HG03378 (cell line): ENCODE data around the gene CHN2.

ENCODE experiments used
- ATAC-seq: cut with Tn5 transposase; IDR thresholded peaks from one replicate; pipeline ENCODE4 v1.9.1; 2021; ENCODE audit warnings: mild to moderate bottlenecking, moderate library complexity; ENCODE audit not compliant: unreplicated experiment

CHN2 gene

DNA sequence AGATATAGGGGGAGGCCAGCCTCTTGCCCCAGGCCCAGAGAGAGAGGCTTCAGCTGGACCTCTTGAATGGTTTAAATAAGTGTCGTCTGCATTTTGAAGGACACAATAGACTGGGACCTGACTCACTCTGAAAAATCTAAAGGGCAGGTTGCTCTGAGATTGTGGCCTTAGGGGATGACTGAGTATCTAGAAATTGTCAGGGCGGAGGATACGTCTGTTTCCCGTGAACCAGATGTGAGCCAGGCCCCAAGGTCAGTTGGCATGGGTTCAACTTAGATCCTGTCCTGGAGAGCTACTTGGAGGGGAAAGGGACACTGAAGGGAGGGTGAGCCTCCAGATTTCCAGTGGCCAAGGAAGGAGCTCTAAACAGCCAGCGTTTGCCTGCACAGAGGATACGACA is 110.2 kb downstream of the CHN2 start:
- ATAC-seq = no peak

DNA sequence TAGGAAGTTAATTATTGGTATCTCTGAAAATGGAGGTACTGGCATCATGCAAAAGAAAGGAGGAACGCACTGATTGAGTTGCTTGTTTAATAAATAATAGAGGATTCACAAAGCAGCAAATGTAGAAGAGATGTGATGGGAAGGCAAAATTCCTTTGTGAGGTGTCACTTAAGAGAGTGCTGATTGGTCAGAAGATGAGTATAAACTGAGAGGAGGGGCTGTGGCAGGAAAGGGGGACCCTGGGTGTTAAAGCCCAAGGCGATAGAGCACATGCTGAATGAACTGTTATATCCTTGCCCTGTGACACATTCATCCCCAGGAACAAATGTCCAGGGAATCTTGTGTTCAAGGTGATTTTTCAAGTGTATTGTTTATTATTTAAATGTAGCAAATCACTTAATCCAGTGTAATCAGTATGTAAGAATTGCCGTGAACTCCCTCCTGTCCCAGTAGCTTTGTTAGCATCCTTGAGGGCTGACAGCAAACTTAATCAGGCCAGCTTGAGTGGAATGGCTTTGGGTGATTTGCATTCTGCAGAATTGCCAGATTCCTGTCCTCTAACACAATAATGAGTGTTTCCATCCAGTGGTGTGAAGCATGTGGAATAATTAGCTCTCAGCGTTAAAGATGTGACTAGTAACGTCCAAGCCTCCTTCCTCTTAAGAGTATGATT is 111.9 kb downstream of the CHN2 start:
- no peak for ATAC-seq

DNA sequence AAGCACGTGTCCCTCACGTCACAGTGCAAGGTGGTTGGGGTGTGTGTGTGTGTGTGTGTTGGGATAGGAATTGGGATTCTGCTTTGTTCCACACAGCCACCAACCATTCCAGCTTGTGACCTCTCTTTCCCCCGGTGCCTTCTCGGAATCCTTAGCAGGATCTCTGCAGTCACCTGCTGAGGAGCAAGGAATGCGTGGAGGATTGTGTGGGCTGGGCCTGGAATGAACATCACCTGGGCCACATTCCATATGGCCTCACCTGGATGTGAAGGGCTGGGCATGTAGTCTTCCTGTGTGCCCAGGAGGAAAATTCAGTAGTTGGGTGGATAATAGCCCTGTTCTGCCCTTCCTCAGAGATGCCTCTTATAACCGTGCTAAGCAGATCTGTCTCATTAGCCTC is 113.8 kb downstream of the CHN2 start:
- no peak for ATAC-seq

DNA sequence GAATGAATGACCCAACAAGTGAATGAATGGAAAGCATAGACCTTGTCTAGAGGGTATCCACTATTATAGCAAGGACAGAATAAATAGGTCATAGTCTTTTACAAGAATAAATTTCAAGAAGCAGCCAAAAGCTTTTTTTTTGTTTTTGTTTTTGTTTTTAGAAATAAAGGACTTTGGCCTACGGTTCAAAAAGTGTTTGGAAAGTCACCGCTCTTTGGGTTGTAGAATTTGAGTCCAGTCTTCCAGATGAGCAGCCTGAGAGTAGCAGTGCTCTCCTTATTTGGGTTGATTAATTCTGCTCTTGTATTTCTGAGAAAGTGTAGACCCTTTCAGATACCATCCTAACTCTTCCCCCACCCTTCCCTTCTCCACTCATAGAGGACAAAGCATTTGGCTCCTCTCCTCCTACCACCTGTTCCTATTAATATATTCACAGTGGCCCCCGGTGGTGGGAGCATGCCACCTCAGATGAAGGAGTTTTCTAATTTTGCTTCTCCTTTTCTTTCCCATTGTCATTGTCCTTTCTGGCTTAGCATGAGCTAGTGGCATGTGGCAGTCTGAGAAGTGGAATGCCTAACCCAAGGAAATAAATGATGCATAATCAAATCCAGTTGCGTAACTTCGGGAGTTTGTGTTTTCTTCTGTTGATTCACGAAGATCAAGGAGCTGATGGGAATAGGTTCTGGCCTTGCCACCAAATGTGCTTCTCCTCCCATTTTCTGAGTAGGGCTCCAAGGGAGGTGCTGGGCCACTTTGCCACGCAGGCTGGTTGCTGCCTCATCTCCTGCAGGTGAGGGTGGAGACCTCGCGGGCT is 114.7 kb downstream of the CHN2 start:
- ATAC-seq = no peak

DNA sequence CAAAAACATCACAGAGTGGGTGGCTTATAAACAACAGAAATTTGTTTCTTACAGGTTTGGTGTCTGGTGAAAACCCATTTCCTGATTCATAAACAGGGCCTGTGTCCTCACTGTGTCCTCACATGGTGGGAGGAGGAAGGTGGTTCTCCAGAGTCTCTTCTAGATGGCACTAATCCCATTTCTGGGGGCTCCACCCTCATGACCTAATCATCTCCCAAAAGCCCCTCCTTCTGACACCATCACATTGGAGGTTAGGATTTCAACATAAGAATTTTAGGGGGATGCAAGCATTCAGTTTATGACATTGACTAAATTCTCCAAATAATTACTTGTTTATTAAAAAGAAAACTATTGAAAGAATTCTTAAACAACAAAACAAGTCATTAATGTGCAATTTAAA is 116.0 kb downstream of the CHN2 start:
- no peak for ATAC-seq

DNA sequence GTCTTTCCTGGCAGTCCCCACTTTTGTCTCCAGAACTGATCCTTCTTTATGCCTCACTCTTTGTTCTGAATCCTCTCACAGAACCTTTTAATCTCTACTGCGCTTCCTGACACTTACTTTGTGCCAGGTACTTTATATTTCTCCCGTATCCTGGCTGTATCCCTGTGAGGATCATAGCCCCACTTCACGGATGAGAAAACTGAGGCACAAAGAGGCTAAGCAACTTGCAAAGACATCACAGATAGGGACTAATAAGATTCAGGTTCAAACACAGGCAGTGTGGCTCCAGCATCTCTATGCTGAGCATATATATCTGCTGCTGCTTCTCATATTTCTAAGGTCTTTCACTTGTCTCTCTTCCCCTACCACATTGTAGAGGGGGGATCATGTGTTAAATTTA is 116.7 kb downstream of the CHN2 start:
- ATAC-seq = no peak

DNA sequence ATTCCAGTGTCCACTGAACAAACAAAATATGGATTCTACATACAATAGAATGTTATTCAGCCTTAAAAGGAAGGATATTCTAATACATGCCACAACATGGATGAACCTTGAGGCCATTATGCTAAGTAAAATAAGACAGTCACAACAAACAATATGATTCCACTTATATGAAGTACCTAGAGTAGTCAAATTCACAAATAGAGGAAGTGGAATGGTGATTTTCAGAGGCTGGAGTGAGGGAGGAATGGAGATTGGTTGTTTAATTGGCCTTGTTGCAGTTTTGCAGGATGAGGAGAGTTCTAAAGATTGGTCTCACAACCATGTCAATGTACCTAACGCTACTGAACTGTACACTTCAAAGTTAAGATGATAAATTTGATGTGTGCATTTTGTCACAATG is 119.6 kb downstream of the CHN2 start:
- no peak for ATAC-seq

DNA sequence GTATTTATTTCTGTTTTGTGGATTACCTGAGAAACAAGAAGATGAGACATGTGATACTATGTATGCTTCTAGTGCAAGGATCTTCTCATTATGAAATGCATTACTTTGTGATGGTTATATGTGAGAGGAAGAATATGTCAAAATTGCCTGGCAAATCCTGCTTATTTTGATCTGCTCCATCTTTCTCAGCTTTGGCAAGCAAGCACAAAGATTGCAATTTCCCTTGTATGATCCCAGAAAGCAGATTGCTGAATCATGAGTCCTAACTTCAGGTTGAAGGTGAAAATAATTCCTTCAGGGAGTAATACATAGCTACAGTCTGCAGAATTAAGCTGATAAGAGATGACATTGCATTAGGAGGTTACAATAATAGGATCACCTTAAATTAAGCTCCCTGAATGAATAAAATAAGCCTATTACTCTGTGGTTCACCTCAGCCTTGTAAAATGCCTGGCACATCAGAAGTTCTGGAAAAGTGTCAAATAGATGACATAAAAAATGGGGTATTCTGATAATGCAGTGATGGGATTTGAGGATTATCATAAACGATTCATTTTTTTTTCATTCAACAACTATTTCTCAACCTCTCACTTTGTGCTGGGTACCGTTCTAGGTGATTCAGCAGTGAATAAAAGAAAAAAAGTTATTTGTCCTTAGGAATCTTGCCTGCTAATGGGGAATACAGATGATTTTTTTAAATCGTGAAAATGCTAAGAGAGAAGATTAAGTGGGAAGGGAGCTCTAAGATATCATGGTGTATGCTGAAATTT is 120.7 kb downstream of the CHN2 start:
- ATAC-seq = no peak

DNA sequence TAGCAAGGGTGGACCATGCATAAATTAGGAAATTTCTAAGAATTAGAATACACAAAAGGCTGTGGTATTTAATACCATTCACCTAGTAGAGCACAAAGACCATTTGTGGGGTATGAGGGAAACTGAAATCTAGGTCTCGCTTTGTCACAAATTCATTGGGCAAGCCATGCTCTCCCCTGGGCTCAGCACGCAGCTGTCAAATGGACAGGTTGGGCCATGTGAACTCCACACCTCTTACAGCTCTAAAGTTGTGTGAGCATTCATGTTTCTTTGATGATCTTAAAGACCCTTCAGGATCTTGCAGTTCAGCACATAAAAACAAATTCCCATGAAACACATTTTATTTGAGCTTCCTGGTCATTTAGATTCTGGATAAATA is 121.3 kb downstream of the CHN2 start:
- no peak for ATAC-seq

DNA sequence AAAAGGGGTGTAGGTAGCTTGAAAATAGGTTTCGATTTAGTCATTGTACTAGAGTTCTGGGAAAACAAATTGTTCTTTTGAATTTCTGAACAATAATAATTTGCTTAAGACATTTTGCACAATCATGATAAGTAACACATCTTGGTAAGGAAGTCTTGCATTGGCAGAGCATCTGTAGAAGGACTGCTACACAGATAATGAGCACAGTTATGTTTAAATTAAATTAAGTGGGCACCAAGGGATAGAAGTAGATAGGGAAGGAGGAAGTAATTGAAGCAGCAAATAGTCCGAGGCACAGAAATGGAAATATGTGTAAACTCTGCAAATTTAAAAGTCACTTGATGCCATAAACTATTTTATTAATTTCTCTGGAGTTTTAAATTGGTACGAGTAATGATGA is 122.4 kb downstream of the CHN2 start:
- ATAC-seq = no peak

DNA sequence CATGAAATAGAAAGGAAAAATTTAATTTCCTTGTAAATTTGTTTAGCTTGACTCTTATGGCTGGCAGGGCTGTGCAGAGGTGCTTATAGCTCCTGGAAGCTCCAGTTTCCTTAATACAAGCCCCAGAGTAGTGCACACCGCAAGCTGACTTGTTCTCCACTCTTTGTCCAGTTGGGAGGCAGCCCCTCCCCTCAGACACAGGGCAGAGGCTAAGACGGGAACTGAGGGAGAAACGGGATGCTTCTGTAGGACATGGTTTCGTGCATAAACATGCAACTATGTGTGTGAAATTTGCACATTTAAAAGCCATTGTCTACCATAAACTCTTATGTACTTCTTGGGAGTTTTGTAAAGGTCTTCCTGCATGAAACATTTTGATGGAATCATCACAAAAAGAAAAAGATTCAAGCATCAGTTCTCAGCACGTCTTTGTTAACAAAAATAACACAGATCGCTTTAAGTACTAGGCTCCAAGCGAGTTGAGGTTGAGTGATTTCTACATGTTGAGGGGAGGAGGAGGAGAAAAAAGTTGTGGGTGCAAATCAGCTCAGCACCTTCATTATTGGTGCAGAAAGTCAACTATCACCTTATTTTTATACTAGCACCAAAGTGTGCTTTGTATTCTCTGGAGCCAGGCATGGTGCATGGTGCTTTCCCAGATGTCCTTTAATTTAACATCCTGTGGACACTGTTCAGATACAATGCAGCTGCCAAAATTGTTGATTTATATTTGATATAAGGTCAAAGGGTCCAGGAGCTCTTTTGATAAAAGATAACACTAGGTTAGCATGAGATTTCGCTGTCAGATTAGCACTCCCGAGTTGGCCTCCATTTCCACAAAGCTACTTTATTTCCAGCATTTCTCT is 124.5 kb downstream of the CHN2 start:
- ATAC-seq = no peak

DNA sequence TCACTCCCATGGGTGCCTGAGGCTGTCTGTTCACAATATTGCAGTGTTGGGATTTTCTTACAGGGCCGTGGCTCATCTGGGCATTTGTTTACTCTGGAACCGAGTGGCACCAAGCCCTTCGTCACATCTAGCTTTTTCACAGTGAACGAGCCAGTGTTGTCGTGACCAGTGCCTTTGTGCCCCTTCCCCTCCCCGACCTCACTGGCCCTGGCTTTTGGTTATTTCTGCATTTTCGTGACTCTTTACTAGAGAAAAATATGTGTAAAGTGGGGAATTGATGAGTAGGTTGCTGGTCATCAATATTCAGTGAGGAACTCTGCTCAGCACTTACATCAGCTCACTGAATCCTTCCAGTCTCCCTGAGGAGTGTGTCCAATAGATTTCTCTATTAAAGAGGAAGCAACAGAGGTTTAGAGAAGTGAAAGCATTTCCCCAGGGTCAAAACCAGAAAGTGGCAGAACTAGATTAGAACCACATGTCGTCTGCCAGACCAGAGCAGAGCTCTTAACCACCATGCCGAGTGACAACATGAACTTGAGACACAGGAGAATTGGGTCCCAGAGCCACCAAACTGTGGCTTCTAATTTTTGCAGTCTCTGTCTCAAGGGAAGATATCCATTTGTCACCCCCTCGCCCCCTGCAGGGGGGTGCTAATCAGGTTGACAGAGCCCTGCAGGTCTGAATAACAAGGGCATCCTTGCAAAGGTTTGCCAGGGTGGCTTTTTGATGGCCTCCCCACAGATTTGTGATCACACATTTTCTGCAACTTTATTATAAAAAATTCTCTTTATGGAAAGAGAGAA is 125.3 kb downstream of the CHN2 start:
- peak; percentile 70 for ATAC-seq

DNA sequence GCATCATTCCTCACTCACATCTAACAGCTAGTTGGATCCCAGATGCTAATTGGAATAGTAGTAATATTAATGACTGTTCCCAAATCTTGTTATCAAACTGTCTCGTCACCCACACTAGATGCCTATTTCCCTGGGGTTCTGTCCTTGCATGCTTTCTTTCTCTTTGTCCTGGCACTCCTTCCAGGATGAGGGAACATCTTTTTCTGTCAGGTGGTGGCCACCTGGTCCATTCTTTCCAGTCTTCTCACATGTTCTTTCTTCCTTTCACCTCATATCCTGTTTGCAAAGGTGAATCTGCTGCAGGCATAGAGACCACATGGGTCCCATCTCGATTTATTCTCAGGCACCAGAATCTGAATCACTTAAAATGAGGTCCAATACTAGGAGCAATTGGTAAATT is 126.0 kb downstream of the CHN2 start:
- ATAC-seq = no peak

DNA sequence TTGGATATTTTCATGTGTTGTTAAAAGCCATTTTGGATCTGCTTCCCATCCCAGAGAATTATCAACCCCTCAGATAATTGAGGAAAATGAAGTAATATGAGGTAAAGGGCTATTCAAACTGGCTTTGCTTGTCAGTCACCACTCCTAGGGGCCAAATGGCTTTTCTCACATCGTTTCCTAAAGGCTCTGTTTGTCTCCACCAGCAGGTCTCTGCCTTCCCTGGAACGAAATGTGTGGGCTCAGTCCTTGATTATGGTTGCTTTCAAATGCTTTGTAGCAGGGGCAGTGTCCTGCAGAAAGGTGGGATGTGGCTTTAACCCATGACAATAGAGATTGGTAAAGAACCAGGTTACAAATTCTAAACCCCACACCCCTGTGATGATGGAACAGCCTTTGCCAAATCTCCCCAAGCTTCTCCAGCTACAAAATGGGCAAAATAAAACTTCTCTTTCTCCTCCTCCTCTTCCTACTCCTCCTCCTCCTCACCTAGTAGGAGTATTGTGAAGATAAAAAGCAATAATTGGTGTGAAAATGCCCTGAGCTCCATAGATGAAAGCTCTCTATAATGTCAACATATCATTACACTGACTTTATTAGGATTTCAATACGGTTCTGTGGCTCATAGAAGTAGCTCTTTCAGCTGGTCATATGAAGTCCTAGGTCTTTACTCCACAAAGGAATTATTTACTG is 127.6 kb downstream of the CHN2 start:
- ATAC-seq = no peak

DNA sequence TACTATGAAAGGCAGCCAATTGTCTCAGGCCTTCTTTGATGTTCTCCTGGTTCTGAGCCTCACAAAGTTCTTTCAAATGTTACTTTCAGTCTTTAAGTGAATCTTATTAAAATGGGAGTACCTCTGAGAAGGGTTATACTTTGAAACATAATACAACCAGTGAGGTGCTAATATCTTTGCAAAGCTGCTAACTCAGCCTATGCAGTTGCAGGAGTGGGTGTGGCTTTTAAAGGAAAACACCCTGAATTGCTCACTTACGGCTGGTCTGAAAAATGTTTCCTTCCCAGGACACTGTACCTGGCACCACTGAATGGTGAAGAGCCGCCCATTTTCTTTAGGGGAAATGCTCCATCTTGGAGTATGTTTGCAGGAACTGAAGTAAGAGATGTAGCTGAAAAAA is 130.9 kb downstream of the CHN2 start:
- ATAC-seq = no peak

DNA sequence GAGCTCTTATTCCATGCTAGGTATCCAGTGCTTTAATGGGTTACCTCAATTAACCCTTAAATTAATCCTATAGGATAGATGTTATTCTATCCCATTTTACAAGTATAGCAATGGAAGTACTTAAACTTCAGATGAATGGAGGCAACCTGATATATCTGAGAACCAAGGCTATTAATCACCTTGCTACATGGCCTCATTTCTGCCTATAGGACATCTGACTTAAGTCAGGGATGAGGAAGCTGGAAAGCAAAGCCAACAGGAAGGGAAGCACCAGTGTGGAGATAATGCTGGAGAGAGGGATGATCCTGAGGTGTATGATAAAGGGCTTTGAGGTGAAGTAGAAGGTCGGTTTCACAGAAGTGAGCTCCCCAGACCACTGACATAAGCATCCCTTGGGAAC is 132.3 kb downstream of the CHN2 start:
- no peak for ATAC-seq

DNA sequence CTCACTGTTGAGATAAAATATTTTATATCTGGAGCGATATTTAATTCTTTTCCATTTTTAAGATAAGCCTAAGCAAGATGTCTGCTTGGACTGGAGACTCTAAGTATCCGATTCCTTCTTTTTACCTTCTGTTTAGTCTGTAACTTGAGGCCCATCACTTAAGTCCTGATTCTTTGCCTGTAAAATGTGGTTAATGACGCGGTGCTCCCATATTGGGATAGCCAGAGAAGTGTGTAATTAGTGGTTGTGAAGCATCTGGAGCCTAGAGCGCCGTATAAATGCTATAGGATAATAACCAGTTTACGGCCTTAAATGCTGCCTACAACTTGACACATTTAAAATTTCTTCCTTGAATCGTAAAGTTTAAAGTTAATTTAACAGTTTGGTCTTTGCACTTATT is 132.9 kb downstream of the CHN2 start:
- no peak for ATAC-seq

DNA sequence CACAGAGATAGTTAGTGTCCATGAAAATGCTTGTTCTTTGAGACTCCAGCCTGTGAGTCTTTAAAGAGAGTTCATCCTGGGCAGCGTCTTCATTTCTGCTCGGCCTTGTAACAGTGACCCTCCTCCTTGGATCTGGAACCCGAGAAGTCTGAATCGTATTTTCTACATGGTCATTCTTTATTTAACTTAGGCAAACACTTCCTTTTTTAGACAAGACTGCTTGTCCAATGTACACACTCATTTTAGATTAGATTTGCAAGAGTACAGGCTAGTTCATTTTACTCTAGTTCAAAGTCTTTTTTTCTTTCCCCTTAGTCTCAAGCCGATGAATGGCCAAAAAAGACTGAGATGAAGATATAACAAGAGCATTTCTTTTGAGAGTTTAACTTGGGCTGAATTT is 133.5 kb downstream of the CHN2 start:
- ATAC-seq = no peak

DNA sequence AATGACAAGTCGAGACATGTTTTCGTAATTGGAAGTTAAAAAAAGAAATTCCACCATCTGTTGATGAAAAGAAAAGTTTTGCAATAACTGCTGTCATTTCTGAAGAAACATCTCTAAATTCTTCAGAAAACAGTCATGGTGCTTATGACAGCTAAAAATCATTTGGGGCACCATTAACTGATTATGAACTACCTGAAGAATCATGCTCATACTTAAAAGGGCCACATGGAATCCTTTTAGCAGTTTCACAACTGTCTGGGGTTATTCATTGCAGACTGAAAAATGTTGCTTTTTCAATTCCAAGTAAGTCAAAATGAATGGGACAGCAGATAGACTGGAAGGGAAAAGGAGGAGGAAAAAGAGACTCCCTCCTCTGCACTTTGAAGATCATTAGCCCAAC is 134.2 kb downstream of the CHN2 start:
- no peak for ATAC-seq

DNA sequence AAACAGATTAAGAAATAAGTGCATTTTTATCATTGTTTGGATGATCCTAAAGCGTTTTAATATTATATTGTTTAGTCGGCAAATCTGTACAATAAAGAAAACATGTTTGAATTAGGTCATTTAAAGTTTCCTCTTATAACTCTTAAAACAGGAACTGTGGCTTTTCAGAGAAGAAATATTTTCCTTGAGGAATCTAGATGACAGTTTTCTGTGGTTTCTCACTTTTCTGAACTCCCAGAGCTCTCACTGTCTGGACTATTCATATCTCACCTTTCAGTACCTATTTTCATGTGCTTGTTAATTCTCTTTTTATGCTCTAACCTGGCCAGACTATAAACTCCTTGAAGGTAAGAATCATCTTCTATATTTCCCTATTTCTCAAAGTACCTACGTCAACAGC is 135.1 kb downstream of the CHN2 start:
- ATAC-seq = no peak
